Neural cell (in vitro differentiated cells): Measurements from ENCODE around the gene LYPLA2. TPM values are rescaled to one million over a fixed set of nuclear protein-coding genes. Genes with fewer than 3 reads are reported as not detected.
A peak's percentile ranks its signal among the peaks of the same experiment; 100 is the strongest.
"Not testable (repeated sequence)": the region's sequence is repeated elsewhere in the genome, so short reads cannot be mapped to it uniquely, and the experiment has no call there.

Experiments used
- H2AFZ ChIP-seq: fragments of 200-600, 300-800 bp; sonication (generic), shearing (Covaris generic); 2 replicates; pipeline ENCODE4 v1.6.0; 2014; ENCODE audit warnings: low read depth, mild to moderate bottlenecking, antibody characterized with exemption, low read length, moderate library complexity
- H3F3A ChIP-seq: fragments of 200-600 bp; shearing (Covaris generic); 2 replicates; pipeline ENCODE4 v1.6.1; 2016; ENCODE audit warnings: mild to moderate bottlenecking, moderate library complexity, mixed read lengths, antibody characterized with exemption, low read length; ENCODE audit not compliant: insufficient read depth, poor library complexity, severe bottlenecking
- H3K27ac ChIP-seq: fragments of 200-600, 300-800 bp; sonication (generic), shearing (Covaris generic); 2 replicates; pipeline ENCODE4 v1.5.1; 2014; ENCODE audit warnings: mild to moderate bottlenecking, low read length, moderate library complexity
- H3K27me3 ChIP-seq: fragments of 300-800, 200-600 bp; sonication (generic), shearing (Covaris generic); 2 replicates; pipeline ENCODE4 v1.6.0; 2014; ENCODE audit warnings: mild to moderate bottlenecking, low read depth, low read length, moderate library complexity; ENCODE audit not compliant: insufficient read depth
- H3K36me3 ChIP-seq: fragments of 300-800, 200-600 bp; sonication (generic), shearing (Covaris generic); 2 replicates; pipeline ENCODE4 v1.5.1; 2014; ENCODE audit warnings: mild to moderate bottlenecking, antibody characterized with exemption, low read length, moderate library complexity; ENCODE audit not compliant: insufficient read depth
- H3K4me2 ChIP-seq: fragments of 300-800, 200-600 bp; sonication (generic), shearing (Covaris generic); 2 replicates; pipeline ENCODE4 v1.6.0; 2014; ENCODE audit warnings: mild to moderate bottlenecking, low read length
- H3K4me3 ChIP-seq: fragments of 300-800, 200-600 bp; sonication (generic), shearing (Covaris generic); 2 replicates; pipeline ENCODE4 v1.5.1; 2014; ENCODE audit warnings: mild to moderate bottlenecking, low read length, moderate library complexity
- H3K79me2 ChIP-seq: fragments of 200-600 bp; shearing (Covaris generic); replicated peaks from 2 replicates; pipeline ENCODE4 v1.6.0; 2014; ENCODE audit warnings: mild to moderate bottlenecking, low read length, moderate library complexity; ENCODE audit not compliant: insufficient read depth
- H3K9ac ChIP-seq: fragments of 300-800, 200-600 bp; sonication (generic), shearing (Covaris generic); 2 replicates; pipeline ENCODE4 v1.6.1; 2016; ENCODE audit warnings: mild to moderate bottlenecking, low read length, mixed read lengths
- H3K9me2 ChIP-seq: fragments of 200-600 bp; shearing (Covaris generic); 2 replicates; pipeline ENCODE4 v1.6.1; 2016; ENCODE audit warnings: mild to moderate bottlenecking, low read length, mixed read lengths; ENCODE audit not compliant: insufficient read depth
- H3K9me3 ChIP-seq: fragments of 200-600, 300-800 bp; sonication (generic), shearing (Covaris generic); 2 replicates; pipeline ENCODE4 v1.6.1; 2016; ENCODE audit warnings: mild to moderate bottlenecking, mixed run types, low read length, moderate library complexity, mixed read lengths
- H4K20me1 ChIP-seq: fragments of 200-600 bp; shearing (Covaris generic); 2 replicates; pipeline ENCODE4 v1.6.1; 2016; ENCODE audit warnings: mild to moderate bottlenecking, mixed run types; ENCODE audit not compliant: insufficient read depth
- EP300 ChIP-seq: fragments of 450-650 bp; conservative IDR thresholded peaks from 2 replicates; pipeline ENCODE4 v1.6.1; 2014; ENCODE audit warnings: antibody characterized with exemption, mild to moderate bottlenecking, moderate library complexity; ENCODE audit not compliant: poor library complexity, severe bottlenecking
- EZH2 ChIP-seq: fragments of 200-600, 300-800 bp; shearing (Covaris generic), sonication (generic); IDR thresholded peaks from 2 replicates; pipeline ENCODE4 v1.6.1; 2014; ENCODE audit warnings: antibody characterized with exemption, low read length, borderline replicate concordance, mild to moderate bottlenecking; ENCODE audit not compliant: insufficient read depth, poor library complexity, severe bottlenecking
- MXI1 ChIP-seq: fragments of 450-650 bp; conservative IDR thresholded peaks from 2 replicates; pipeline ENCODE4 v1.6.1; 2014; ENCODE audit warnings: antibody characterized with exemption, mild to moderate bottlenecking; ENCODE audit not compliant: poor library complexity, severe bottlenecking
- POLR2AphosphoS5 ChIP-seq: IDR thresholded peaks from 2 replicates; pipeline ENCODE4 v1.6.1; 2012
- RAD21 ChIP-seq: fragments of 450-650 bp; conservative IDR thresholded peaks from 2 replicates; pipeline ENCODE4 v1.6.1; 2014; ENCODE audit warnings: antibody characterized with exemption, mild to moderate bottlenecking, moderate library complexity
- REST ChIP-seq: IDR thresholded peaks from 2 replicates; pipeline ENCODE4 v1.6.1; 2012; ENCODE audit warnings: borderline replicate concordance
- SMC3 ChIP-seq: fragments of 450-650 bp; conservative IDR thresholded peaks from 2 replicates; pipeline ENCODE4 v1.6.1; 2014; ENCODE audit warnings: antibody characterized with exemption, mild to moderate bottlenecking, moderate library complexity; ENCODE audit not compliant: poor library complexity
- TAF1 ChIP-seq: IDR thresholded peaks from 2 replicates; pipeline ENCODE4 v1.6.1; 2012; ENCODE audit warnings: low read depth
- polyA plus RNA-seq: library from polyadenylated mRNA; depleted of rRNA; stranded (reverse); fragments of >200 nt; gene quantifications from 2 replicates; pipeline ENCODE4 v1.2.3, GENCODE V29; 2014
- TF ChIP-seq, protein P1 (sequence below): fragments of 450-650 bp; IDR thresholded peaks from 2 replicates; pipeline ENCODE4 v1.5.1; 2014; ENCODE audit warnings: antibody characterized with exemption, mild to moderate bottlenecking, moderate library complexity; ENCODE audit not compliant: poor library complexity, severe bottlenecking

Gene LYPLA2
- polyA plus RNA-seq, 1 donor from 2014 or later, result 107 TPM

GRCh38 chr1:23779826-23780371 is 11.0 kb upstream of the LYPLA2 start:
- Histone ChIP-seq H3K4me3 (peak overlapping the region; percentile 80), H3K36me3 (no peaks in the 10 kb centered on the region), H3K79me2 (peaks cover 25% of the 10 kb centered on the region), H3K9me2 (no peaks in the 10 kb centered on the region), H3F3A (no peaks in the 10 kb centered on the region), H3K4me2 (no peak overlapping the region), H3K9ac (no peak overlapping the region), H3K27ac (no peak overlapping the region), H2AFZ (no peak overlapping the region), H3K27me3 (no peaks in the 10 kb centered on the region), H4K20me1 (no peaks in the 10 kb centered on the region), H3K9me3 (no peaks in the 10 kb centered on the region)
- TF ChIP-seq POLR2AphosphoS5 (no peak), RAD21 (no peak), SMC3 (no peak), EP300 (no peak), TAF1 (no peak), REST (no peak), EZH2 (no peak), MXI1 (no peak)
- TF ChIP-seq, protein P1, sequence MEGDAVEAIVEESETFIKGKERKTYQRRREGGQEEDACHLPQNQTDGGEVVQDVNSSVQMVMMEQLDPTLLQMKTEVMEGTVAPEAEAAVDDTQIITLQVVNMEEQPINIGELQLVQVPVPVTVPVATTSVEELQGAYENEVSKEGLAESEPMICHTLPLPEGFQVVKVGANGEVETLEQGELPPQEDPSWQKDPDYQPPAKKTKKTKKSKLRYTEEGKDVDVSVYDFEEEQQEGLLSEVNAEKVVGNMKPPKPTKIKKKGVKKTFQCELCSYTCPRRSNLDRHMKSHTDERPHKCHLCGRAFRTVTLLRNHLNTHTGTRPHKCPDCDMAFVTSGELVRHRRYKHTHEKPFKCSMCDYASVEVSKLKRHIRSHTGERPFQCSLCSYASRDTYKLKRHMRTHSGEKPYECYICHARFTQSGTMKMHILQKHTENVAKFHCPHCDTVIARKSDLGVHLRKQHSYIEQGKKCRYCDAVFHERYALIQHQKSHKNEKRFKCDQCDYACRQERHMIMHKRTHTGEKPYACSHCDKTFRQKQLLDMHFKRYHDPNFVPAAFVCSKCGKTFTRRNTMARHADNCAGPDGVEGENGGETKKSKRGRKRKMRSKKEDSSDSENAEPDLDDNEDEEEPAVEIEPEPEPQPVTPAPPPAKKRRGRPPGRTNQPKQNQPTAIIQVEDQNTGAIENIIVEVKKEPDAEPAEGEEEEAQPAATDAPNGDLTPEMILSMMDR, result no peak

- not testable (repeated sequence) for H3K36me3 ChIP-seq, H2AFZ ChIP-seq, H3K27ac ChIP-seq, H3K9ac ChIP-seq, H4K20me1 ChIP-seq, H3K4me3 ChIP-seq, H3K9me2 ChIP-seq, H3F3A ChIP-seq, H3K9me3 ChIP-seq, H3K27me3 ChIP-seq, H3K4me2 ChIP-seq
- peaks cover 25% of the 10 kb centered on the region for H3K79me2 ChIP-seq
Observed at GRCh38 chr1:23783141-23783540, 7.8 kb upstream of the LYPLA2 start.

GRCh38 chr1:23784846-23785245 is 6.1 kb upstream of the LYPLA2 start:
- Histone ChIP-seq H2AFZ (no peak overlapping the region), H3F3A (no peaks in the 10 kb centered on the region), H3K27ac (no peak overlapping the region), H3K36me3 (no peaks in the 10 kb centered on the region), H3K9me2 (no peaks in the 10 kb centered on the region), H4K20me1 (no peaks in the 10 kb centered on the region), H3K27me3 (no peaks in the 10 kb centered on the region), H3K4me2 (no peak overlapping the region), H3K9ac (no peak overlapping the region), H3K79me2 (peaks cover 13% of the 10 kb centered on the region), H3K9me3 (no peaks in the 10 kb centered on the region), H3K4me3 (no peak overlapping the region)
- TF ChIP-seq, protein P1, result no peak
- no peak for TF ChIP-seq EZH2
- no peak for TF ChIP-seq MXI1
- TF ChIP-seq SMC3, result no peak
